ENCODE measurements around the gene PAQR9.

- TF ChIP-seq CTCF (IDR thresholded peaks at IDR 0.05): no peak
- no peak for TF ChIP-seq EP300 (IDR thresholded peaks at IDR 0.05)
- no peak for TF ChIP-seq POLR2A (IDR thresholded peaks at IDR 0.05)
Measured at GRCh38 chr3:142971431-142971830, 8.0 kb upstream of the PAQR9 start.
